Ecto neural progenitor cell (in vitro differentiated cells): ENCODE data around the gene ECHDC1.
A peak's percentile ranks its signal among the peaks of the same experiment; 100 is the strongest.

Source experiments
- DNase-seq: peaks from one replicate; pipeline ENCODE4 v3.0.0-alpha.2; 2018; ENCODE audit warnings: low spot score

The ECHDC1 gene

DNA sequence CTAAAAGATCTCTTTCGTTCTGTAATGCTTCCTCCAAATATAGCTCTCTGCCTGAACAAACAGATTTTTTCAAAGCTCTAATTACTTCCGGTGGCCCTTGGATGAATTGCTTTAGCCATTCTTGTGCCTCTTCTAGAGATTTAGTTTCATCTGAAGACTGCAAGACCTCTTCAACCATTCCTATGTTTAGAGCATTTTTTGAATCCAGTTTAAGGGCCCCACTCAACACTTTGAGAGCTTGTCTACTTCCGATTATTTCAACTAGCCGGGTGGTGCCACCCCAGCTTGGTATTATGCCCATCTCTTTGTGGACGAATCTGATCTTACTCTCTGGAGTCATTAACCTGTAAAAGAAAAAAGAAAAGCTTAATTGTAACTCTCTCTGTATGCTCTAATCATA, 53.5 kb downstream of the ECHDC1 start:
- no peak for DNase-seq

DNA sequence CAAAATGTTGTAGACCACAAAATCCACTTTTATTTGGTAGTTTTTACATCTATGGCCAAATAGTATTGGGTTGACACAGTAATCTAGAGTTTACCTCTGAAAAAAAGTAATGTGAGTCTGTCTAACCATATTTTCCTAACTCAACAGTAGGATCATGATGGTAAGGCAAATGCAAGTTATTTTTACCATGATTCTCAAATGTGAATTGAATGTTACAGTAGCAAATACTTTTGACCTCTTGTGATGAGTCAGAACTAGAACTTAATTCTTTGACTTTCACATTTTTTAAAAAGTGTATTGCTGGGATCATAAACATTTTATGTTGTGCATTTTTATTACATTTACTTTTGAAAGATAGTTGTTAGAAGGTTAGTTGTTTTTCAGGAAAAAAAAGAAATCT, 54.7 kb downstream of the ECHDC1 start:
- no peak for DNase-seq

DNA sequence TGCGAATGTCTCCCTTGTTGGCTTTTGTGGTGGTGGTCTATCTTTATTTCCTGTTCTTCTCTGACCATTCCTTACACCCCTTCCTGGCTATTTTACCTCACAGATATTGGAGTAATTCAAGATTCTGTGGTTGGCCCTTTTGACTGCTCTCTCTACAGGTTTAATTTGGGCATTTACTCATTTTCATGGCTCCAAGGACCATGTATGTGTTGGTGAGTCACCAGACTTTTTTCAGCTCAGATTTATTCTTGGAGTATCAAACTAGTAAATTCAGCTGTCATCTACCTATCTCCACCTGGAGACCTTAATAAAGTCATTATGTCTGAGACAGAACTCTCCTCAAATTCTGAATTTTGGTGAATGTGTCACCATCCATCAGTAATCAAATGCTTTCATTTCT, 61.2 kb downstream of the ECHDC1 start:
- no peak for DNase-seq

DNA sequence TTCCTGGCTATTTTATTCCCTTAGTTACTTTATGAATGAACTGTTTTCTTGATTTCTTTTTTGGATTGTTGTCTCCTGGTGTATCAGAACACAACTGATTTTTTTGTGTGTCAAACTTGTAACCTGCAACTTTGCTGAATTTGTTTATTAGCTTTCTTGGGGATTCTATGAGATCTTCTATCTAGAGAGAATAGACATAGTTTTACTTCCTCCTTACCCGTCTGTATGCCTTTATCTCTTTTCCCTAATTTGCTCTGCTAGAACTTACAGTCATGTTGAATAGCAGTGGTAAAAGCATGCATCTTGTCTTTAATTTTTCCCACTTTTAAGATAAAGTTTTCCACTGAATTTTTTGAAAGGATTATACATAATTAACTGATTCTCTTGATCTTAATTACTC, 63.6 kb downstream of the ECHDC1 start:
- no peak for DNase-seq

DNA sequence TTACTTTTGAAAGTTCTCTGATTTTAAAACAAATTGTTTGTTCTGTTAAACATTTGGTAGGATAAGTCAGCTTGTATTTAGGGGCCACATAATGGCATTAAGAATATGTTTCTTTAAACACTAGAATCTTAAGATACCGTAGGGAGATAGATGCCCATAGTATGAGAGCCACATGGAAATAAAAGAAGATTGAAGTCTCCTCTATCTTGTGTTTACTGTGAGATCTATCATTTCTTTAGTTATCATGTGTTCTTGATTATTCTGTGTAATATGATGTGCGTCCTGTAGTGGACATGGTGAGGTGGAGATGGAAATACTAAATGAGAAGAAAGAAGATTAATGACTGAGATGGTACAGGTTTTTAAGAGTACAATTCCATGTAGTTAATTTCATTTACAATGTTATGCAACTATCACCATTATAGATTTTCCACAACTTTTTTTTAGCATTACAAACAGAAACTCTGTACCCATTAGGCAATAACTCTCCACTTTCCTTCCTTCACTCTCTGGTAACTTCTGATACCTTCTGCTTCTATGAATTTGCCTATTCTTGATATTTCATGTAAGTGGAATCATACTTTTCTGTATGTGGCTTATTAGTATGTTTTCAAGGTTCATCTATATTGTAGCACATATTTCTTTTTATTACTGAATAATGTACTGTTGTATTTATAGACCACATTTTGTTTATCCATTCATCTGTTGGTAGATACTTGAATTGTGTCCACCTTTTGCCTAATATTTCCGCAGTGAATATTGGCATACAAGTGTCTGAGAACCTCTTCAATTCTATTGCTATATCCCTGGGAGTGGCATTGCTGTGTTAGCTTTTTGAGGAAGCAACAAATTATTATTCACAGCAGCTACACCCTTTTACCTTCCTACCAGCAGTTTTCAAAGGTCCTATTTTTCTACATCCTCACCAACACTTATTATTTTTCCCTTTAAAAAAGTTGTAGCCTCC, 65.2 kb downstream of the ECHDC1 start:
- DNase-seq: no peak

DNA sequence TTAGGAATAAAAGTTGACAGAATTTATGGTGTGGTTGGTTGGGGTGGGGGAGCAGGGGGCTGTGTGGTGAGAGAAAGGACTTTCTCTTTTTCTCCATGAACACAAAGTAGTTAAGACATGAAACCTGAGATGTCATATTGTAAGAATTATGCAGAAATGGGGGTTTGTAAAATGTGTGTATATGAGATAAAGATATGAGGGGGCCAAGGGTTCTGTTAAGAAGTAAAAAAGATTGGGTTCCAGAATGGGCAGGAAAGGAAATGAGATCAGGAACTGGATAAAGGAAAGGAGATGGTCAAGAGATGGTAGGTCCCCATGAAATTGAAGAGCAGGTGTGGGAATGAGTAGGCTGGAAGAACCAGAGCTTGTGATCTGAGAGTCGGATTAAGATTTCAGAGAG, 67.1 kb downstream of the ECHDC1 start:
- no peak for DNase-seq

DNA sequence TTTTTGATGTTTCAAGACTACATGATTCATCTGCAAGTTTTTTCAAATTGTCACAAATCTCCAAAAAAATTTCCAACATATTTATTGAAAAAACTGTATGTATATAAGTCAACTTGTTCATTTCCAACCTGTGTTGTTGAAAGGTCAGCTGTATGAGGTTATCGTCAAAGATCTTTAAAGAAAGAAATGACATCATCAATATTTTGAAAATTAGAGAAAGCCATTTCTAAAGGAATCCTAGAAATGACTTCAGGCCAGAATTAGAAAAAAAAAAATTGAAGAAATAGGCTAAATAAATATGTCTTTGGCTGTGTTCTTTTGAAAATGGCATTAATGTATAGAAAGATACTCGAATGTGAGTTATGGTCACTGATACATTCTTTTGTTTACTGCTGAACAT, 69.9 kb downstream of the ECHDC1 start:
- no peak for DNase-seq

DNA sequence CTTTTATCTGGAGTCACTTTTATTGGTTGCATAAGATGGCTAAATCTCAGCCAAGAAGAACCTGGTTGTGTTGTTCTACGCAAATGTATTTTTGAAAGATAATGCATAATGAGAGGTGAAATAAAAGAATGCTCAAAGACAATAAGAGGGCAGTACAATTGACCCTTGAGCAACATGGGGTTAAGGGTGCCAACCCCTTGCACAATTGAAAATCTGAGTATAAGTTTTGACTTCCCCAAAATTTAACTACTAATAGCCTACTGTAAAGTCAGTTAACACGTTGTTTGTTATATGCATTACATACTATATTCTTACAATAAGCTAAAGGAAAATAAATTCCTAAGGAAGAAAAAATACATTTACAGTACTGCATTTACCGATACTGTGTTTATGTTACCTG, 70.8 kb downstream of the ECHDC1 start:
- no peak for DNase-seq

DNA sequence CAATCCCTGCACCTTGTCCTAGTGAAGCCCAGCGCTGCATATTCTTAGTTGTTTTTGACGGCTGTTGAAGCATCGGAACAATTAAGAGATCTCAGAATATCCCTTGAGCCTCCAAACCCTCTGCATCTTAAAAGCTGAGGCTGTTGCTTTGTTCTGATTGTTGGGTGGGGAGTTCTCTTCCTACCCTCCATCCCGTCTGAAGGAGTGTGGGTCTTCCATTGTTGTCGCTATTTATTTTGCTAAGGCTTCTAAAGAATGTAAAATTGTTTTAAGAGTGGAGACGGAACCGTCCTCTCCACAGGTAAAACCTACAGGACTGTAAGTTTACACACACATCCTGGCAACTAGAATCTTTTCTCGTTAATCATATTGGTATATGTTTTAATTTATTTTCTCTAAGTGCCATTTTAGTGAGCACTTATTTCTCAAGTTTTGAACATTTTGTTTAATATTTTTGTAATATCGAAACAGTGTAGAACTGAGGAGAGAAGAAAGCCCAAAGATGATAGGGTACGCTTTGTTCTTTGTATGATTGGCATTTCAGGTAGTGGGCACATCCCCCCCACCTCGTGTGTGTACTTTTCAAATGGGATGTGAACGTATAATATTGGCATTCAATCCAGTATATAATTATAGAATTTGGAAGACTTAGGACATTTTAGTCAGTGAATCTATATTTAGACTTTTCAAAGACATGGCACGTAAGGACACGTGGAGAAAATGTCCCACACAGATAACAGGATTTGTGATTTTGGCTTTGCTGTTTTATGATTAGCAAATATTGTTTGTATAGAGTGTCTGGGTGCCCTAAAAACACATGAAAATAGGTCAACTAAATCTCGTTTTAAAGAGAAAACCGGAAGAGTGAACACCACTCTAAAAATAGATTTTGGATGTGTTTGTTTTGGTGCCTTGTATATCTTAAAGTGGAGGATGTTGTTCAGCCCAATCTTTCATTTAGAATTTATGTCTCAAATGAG, 75.5 kb downstream of the ECHDC1 start:
- no peak for DNase-seq

DNA sequence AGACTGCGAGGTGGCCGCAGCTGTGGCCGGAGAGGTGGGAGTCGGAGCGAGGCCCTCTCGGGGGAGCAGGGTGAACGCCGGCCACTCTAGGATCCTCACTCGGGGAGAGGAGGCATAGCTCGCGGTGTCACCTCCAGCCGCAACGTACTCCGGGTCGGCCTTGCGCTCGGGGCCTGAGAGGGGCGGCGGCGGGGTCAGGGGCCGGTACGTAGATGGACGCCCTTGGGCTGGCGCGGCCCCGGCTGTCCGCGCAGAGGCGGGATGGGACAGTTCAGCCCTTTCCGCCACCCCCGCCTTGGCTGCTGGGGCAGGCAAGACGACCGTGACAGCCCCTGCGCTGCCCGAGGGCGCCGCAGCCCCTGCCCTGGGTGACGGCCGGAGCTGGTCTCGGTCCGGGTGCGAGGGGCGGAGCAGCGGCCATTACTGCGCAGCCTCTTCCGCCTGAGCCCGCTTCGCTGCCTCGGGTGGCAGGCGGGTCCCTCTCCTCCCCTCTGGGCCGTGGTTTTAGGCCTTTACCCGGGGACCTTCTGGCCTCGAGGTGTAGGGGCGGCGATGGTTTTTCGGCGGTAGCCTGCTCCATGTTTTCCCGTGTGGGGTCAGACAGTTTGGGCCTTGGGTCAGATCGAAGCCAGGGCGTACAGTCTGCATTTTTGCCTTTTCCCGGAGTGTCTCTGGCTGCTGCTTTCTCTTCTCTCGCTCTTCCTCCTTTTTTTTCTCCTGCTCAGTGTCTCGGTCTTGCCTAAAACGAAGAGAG, 76.3 kb downstream of the ECHDC1 start:
- DNase-seq: peak; percentile 88

DNA sequence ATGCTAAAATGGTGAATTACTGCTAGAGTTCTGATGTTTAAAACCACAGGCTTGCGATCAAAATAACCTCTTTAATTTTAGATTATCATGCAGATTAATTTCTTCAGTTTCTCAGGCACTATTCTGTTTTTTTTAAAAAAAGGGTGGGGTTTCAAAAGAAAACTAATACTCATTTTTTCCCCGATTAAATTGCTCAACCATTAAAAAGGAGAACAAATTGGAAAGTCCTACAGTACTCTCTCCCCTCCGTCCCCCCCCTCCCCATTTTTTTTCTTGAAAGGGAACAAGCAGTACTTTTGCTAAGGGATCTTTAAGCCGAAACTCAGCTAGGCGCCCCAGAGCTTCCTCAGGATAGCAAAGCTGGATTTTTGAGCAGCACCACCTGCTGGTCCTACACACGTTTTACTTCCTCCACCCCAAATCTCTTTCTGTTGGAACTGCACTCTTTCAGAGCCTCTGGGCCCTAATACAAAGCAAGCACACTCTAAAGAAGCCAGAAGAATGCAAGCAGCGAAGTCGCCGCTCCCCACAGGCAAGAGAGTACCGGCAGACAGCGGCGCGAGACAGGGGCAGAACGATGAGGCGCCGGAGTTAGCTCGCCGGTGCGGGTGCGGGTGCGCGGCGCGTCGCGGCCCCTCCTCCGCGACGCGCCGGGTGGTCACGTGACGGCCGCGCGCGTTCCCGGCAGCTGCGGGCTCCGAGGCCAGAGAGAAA, 77.1 kb downstream of the ECHDC1 start, which contains the start of gene RNF146:
Gene RNF146, plus strand, starts transcription at position 687 of the 714 bp plus-strand sequence. CDS start 13,475 bp downstream, outside the sequence.
- DNase-seq: no peak

DNA sequence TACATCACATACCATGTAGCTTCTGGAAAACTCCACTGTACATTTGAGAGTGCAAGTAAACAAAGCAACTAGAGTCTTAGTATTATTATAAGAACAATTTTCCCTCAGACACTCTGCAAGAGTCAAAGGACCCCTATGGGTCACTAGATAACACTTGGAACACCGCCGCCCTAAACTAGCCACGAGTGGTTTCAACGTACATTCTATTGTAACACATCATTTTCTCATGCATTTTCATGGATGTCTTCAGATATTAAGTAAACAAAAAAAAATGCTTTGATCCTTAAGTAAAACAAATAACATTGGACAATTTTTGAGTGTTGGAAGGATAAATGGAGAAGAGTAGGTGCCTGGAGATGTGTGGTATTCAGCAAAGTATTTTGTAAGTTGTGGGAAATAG, 79.9 kb downstream of the ECHDC1 start:
- no peak for DNase-seq

DNA sequence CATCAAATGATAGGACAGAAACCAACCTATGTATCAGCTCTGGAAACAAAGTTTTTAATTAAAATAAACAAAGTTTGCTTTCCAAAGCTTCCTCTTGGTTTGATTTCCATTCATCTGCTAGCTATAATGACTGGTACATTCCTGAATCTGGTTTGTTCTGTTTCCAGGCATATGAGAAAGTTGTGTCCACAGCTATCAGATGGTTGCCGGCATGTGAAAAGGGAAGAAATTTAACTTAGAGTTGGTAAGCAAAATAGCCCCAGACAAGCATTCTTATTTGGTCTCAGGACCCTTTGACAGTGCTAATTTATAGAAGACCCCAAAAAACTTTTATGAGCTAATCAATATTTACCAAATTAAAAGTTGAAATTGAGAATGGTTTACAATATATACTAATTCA, 80.5 kb downstream of the ECHDC1 start:
- DNase-seq: no peak

DNA sequence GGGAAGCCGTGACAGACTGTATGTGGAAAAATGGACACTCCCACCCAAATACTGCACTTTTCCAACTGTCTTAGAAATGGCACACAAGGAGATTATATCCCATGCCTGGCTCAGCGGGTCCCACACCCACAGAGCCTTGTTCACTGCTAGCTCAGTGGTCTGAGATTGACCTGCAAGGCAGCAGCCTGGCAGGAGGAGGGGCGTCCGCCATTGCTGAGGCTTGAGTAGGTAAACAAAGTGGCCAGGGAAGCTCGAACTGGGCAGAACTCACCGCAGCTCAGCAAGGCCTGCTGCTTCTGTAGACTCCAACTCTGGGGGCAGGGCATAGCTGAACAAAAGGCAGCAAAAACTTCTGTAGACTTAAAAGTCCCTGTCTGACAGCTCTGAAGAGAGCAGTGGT, 88.1 kb downstream of the ECHDC1 start:
- DNase-seq: no peak

DNA sequence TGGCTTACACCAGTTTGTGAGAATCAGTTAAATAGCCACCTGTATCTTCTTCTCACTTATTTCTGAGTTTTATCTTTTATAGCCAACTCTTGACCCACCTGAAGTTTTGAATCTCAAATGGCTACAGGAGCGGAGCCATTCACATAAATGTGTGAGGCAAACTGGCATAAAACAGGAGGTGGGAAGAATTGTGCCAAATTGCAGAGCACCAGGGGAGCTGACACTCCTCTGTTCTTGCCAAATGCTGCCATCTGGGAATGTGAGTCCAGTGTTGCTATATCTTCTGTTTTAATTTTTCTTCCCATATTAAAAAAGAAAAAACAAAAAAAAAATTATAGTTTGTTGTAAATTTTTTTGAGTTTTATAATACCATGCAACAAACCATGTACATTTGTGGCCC, 93.8 kb downstream of the ECHDC1 start:
- no peak for DNase-seq

DNA sequence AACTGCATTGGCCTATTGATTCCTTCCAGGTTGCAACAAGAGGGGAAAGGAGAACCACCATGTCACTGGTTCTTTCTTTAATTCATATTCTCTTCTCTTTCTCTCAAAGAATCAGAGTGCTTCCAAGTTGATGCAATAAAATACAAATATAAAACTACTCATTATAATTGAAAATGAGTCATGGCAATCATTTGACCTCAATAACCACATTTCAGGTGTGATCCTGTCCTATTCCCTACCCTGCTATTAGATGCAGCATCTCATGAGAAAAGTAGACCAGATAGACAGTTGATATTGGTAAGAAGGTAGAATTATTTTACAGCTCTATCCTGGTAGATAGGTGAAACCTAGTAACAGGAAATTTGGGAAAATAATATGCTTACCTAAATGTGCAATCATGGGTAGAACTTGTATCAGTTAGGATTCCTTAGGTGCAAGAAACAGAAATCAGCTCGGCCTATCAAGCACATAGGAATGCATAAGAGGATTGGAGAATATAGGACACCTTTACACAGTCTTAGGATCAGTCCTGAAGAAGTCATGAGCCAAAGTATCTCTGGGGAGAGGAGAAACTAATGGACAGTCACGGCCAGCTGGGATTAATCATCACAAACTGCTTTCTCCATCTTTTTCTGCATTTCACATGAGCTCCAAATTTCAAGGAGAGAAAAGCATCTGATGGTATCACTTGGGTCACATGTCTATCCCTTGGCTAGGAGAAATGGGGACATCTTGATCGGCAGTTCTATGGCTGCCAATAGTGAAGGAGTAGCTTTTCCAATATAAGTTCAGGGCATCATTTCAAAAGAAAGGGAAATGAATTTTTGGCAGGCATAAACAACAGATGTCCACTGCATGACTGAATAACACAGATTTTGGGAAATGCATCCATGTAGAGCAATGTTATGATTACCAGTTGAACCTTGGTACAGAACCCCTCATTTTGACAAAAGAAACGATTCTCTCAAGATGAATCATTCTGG, 96.0 kb downstream of the ECHDC1 start:
- no peak for DNase-seq

DNA sequence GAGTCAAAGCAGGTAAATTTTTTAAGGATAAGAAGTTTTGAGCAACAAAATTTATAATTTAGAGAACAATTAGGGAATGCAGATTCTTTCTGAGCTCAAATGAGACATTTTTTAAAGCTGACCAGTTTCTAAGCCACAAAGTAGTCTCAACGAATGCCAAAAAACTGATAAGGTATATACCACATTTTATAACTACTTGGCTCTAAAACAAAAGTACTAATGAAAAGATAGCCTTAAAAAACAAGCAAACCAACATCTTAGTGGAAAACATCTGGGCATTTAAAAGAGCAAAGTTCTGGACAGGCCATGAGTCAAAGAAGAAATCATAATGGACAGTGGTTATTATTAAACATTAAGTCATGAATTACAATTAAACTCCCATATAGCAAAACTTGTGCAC, 99.9 kb downstream of the ECHDC1 start:
- DNase-seq: no peak
